HG03354 (cell line): Measurements from ENCODE around the gene NBAS.

ENCODE experiments used
- ATAC-seq: cut with Tn5 transposase; IDR thresholded peaks from one replicate; pipeline ENCODE4 v1.9.1; 2021; ENCODE audit warnings: mild to moderate bottlenecking; ENCODE audit not compliant: unreplicated experiment, poor library complexity, severe bottlenecking

The NBAS gene

DNA sequence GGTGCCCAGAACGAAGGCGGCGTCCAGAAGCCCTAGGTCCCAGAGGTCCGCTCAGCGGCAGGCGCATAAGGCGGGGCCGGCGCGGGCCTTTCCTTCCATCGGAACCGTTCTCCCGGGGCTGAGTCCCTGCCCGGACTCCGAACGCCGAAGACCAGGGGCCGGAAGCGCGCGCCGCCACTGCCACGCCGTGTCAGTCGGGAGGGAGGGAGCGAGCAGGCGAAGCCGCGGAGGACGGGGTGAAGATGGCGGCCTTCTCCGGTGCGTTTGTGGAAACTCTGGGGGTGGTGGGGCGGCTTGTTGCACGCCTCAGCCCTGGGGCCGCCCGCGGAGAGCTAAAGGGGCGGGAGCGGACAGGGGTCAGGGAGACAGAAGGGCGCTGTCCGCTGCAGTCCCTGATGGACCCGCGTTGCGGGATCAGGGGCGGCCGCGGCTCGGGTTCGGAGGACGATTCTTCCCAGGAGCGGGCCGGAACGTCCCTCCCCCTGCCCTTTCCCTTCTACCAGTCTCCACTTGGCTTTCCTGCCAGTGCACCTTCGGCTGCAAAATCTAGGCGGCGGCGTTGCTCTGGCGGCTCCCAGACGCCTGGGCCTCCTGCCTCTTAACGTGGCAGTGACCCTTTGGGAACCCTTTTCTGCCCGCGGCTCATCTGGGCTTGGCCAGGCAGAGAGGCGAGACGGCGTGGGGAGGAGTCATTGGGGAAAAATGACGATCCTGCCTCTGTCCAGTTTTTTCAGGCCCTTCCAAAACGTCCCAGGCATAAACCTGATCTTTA lies 30.7 kb upstream of the NBAS start, which contains the start of gene DDX1:
DDX1 (plus strand) TSS at position 177 of the 772 bp plus-strand sequence; CDS start at position 243, 66 bp downstream.
- peak; percentile 96 for ATAC-seq

DNA sequence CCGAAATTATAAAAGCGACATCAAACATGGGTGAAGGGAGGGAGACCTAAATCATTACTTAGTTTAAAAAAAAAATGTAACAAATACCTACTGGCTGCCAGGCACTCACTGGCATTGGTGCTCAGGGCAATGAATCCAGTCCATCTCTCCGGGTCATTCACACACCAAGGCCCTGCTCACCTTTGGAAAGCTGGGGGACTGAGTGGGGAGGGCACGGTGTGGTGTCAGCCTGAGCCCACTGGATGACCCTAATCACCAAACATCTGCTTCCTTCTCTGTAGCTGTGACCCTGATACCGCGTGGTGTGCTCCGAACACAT lies 30.2 kb upstream of the NBAS start:
- ATAC-seq = no peak

- ATAC-seq = no peak
These were observed 27.3 kb upstream of the NBAS start for GRCh38 chr2:15588329-15588919.

DNA sequence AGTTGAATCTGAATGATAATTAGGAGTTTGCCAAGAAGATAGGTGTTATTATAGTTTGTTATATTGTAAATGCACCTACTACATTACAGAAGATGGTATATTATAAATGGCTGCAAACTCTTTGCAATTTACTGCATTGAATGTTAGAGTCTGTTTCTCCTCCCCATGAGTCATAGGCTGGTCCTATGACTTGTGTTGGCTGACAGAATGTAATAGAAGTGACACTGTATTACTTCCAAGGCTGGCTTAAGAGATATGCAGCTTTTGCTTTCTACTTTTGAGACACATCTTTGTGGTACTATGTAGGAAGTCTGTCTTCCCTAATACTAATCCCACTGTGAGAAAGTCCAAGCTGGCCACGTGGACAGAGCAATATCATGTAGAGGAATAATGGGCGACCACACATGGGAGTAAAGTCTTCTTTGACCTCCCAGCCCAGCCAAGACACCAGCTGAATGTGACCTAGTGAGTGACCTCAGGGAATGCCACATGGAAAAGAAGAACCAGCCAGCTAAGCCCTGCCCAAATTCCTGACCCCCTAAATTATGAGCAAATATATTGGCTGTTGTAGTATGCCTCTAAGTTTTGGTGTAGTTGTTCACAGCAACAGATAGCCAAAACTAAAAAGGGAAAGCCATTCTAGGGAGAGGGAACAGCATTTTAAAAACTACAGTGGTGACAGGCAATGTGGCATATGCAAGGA lies 23.8 kb upstream of the NBAS start:
- no peak for ATAC-seq

DNA sequence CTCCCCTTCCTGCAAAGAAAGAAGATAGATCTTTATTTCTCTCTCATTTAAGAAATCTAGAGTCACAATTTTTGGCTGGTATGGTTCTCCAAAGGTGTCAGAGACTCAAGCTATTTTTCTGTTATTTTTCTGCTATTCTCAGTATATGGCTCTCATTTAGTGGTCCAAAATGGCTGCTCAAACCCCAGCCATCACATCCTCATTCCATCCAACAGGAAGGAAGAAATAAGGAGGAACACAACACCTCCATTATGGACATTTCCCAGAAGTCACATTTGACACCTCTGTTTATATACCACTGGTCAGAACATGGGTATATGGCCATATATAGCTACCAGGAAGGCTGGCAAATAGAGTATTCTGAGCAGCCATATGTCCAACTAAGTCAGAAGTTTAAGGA lies 23.2 kb upstream of the NBAS start:
- no peak for ATAC-seq

DNA sequence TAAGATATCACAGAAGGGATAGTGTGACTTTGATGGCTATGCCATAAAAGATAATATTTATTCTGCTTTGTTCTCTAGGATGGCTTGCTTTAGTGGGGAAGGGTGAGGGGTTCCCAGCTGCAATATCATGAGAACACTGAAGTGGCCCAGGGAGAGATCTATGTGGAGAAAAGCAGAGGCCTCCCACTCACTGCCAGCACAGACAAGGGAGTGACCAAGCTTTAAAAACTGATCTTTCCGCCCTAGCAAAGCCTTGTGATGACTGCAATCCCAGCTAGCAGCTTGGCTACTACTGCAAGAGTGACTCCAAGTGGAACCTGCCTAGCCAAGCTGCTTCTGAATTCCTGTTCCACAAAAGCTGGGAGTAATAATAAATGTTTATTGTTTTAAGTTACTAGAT lies 22.7 kb upstream of the NBAS start:
- ATAC-seq = no peak

GRCh38 chr2:15582710-15583357 lies 21.7 kb upstream of the NBAS start:
- ATAC-seq = no peak

GRCh38 chr2:15580451-15580850 lies 19.3 kb upstream of the NBAS start:
- no peak for ATAC-seq

DNA sequence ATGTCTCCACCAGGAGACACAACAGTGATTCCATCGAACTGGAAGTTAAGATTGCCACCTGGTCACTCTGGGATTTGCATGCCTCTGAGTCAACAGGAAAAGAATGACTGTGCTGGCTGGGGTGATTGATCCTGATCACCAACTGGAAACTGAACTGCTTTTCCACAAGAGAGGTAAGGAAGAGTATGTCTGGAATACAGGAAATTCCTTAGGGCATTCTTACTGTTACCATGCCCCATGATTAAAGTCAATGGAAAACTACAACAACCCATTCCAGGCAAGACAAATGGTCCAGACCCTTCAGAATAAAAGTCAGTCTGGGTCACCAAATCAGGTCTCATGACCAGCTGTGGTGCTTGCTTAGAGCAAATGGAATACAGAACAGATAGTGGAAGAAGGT lies 18.5 kb upstream of the NBAS start:
- no peak for ATAC-seq

GRCh38 chr2:15577071-15577735 lies 16.1 kb upstream of the NBAS start:
- peak; percentile 90 for ATAC-seq

- no peak for ATAC-seq
These were observed 10.6 kb upstream of the NBAS start for GRCh38 chr2:15571729-15572128.

GRCh38 chr2:15570104-15570503 lies 9.0 kb upstream of the NBAS start:
- ATAC-seq = no peak

DNA sequence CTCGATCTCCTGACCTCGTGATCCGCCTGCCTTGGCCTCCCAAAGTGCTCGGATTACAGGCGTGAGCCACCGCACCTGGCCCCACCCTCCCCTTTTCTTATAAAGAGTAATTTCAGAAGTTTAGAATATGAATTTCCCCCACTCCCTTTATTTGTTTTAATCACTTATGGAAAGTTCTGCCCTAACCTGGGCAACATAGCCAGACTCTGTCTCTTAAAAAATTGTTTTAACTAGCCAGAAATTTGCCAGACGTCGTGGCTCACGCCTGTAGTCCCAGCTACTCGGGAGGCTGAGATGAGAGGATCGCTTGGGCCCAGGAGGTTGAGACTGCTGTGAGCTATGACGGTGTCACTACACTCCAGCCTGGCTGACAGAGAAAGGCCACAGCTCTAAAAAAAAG lies 7.7 kb upstream of the NBAS start:
- no peak for ATAC-seq

DNA sequence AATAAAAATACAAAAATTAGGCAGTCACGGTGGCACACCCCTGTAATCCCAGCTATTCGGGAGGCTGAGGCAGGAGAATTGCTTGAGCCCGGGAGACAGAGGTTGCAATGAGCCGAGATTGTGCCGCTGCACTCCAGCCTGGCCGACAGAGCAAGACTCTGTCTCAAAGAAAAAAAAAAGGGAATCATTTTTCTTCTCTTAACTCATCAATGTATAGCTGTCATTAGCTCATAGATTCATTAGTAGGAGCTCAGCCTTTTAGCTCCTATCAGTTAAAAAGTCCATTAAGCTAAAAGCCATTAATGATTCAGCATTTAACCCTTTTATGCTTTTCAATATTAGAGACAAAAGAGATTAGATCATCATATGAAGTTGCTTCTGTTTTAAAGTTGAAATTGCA lies 5.8 kb upstream of the NBAS start:
- no peak for ATAC-seq

DNA sequence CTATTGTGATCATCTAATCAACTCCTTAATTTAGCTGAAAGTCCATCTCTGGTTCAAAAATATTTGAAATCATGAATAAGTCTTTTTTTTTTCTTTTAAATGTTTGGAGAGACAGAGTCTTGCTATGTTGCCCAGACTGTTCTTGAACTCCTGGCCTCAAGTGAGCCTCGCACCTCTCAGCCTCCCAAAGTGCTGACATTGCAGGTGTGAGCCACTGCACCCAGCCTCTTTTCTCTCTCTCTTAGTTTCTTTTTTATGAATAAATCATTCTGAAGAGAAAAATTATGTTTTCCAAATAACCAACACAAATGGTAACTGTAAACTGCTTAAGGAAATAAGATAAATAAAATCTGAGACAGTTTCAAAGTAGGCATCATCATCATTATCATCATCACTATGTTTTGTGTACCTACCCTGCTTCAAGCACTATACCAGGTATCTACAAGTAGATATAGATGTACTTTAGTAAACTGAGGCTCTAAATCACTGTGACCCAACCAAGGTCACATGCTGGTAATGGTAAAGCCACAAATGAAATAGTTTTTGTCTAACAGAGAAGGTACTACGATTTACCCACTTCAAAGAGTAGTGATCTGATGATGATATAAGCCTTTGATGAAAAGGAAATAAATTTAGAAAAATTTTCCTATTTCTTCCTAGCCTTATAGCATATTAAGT lies 5.0 kb upstream of the NBAS start:
- no peak for ATAC-seq

DNA sequence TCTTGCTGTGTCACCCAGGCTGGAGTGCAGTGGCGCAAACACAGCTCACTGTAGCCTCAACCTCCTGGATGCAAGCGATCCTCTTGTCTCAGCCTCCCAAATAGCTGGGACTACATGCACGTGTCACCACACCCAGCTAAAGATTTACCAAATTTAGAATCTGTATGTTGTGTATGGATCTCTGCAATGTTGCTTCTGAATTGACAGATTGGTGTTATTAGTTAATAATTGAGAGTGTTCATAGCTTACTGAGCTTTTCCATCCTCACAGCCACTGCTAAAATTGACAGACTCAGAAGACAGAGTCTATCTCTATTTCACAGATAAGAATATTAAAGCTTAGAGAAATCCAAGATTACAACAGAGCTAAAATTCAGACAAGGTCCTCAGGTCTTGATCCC lies 4.3 kb upstream of the NBAS start:
- ATAC-seq = no peak

GRCh38 chr2:15563227-15564100 lies 2.3 kb upstream of the NBAS start:
- no peak for ATAC-seq

DNA sequence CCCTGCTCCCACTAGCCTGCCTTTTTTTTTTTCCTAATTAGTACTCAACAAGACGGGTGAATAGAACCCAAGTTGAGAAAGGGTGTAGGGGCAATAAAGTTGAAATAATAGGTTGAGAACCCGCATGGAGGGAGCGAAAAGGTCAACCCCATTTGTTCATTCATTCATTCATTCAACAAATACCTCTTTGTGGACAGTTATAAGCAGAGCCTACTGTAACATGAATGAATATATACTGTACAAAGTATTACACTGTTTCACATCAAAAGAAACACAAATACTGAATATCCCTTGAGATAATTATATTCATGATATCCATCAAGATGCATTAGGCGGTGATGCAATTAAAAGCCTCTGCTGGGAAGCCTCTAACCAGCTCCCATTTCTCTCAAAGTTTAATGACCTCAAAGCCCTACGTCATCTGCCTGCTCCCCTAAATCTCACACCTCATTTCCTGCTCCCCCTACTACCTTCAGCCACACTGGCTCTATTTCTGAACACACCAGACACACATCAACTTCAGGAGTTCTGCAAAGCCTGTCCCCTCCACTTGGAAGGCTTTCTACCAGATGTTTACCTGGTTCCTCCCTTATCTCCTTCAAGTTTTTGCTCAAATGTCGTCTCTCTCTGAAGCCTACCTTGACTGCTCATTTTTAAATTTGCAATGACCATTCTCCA lies 1.4 kb upstream of the NBAS start:
- no peak for ATAC-seq
